HCT116 (cell line): ENCODE measurements around the gene ASCC2. TPM values are rescaled to one million over a fixed set of nuclear protein-coding genes. Genes with fewer than 3 reads are reported as not detected.

Experiments used
- ATAC-seq: fragments of 200-7000 bp; cut with Tn5 transposase; 2 replicates; pipeline ENCODE4 v1.9.1; 2020; ENCODE audit warnings: mild to moderate bottlenecking, moderate library complexity
- BruUV-seq: library from RNA; stranded (reverse); fragments of 400-500 nt; replicated peaks from 2 replicates; lab custom pipeline; 2021; lab: Mats Ljungman, UMichigan
- CTCF ChIA-PET: fragments of 300-600 bp; sonication (Branson Sonifier 250); formaldehyde crosslinking; loops from one replicate; lab custom pipeline; 2021; ENCODE audit warnings: antibody characterized with exemption; lab: Charles Lee
- POLR2A ChIA-PET: fragments of 300-600, 350-600 bp; sonication (Branson Sonifier 250); formaldehyde crosslinking; loops from one replicate; lab custom pipeline; 2021; ENCODE audit warnings: antibody characterized with exemption; lab: Charles Lee
- RAD21 ChIA-PET, 2 experiments: fragments of 300-600 bp; sonication (Branson Sonifier 250); formaldehyde crosslinking; loops; one replicate each; lab custom pipeline; 2023; ENCODE audit warnings: low total read pairs in 2 of 2; ENCODE audit not compliant: uncharacterized antibody in 2 of 2, unreplicated experiment in 2 of 2, low non-redundant PET in 1 of 2; lab: Charles Lee
- DNase-seq: peaks from one replicate; pipeline ENCODE4 v3.0.0-alpha.2; 2010; ENCODE audit warnings: low read depth, low spot score
- H2AFZ ChIP-seq: fragments of 200-600 bp; shearing (Covaris generic), sonication (generic); 2 replicates; pipeline ENCODE4 v1.6.1; 2017; ENCODE audit warnings: low read depth, mixed run types, mixed read lengths, antibody characterized with exemption, low read length; ENCODE audit not compliant: poor library complexity, severe bottlenecking
- H3K27ac ChIP-seq: 2 replicates; pipeline ENCODE4 v1.5.1; 2012; ENCODE audit warnings: low read depth, low read length
- H3K27me3 ChIP-seq: fragments of 200-600 bp; sonication (generic); 2 replicates; pipeline ENCODE4 v1.6.1; 2016; ENCODE audit warnings: mixed run types, low read length, mixed read lengths; ENCODE audit not compliant: insufficient read depth
- H3K36me3 ChIP-seq, 2 experiments: fragments of 200-500 bp in 1 of 2; fragments of 200-600 bp in 1 of 2; sonication (Bioruptor generic) in 1 of 2; sonication (generic) in 1 of 2; 2 replicates each; pipeline versions ENCODE4 v1.5.1 to v1.6.1; 2014 to 2016; ENCODE audit warnings: low read length in 2 of 2, inconsistent platforms in 1 of 2, mixed read lengths in 1 of 2, mixed run types in 1 of 2; ENCODE audit not compliant: insufficient read depth in 2 of 2, control insufficient read depth in 1 of 2
- H3K4me1 ChIP-seq, 2 experiments: fragments of 200-600 bp in 1 of 2; sonication (generic) in 1 of 2; 2 replicates each; pipeline versions ENCODE4 v1.5.1 to v1.6.1; 2012 to 2017; ENCODE audit warnings: low read length in 2 of 2, inconsistent platforms in 1 of 2, mild to moderate bottlenecking in 1 of 2, mixed read lengths in 1 of 2, mixed run types in 1 of 2, moderate library complexity in 1 of 2; ENCODE audit not compliant: insufficient read depth in 2 of 2, control insufficient read depth in 1 of 2
- H3K4me2 ChIP-seq: fragments of 200-600 bp; sonication (generic); 2 replicates; pipeline ENCODE4 v1.6.1; 2017; ENCODE audit warnings: mixed run types, low read length, mixed read lengths
- H3K4me3 ChIP-seq, 2 experiments: fragments of 200-600 bp in 1 of 2; sonication (generic) in 1 of 2; replicated peaks in 1 of 2; 2 replicates each; pipeline ENCODE4 v1.5.1; 2011 to 2016; ENCODE audit warnings: low read length in 2 of 2, control low read depth in 1 of 2, low read depth in 1 of 2, mild to moderate bottlenecking in 1 of 2, mixed read lengths in 1 of 2, mixed run types in 1 of 2
- H3K79me2 ChIP-seq: fragments of 200-600 bp; sonication (generic); 2 replicates; pipeline ENCODE4 v1.6.1; 2017; ENCODE audit warnings: mild to moderate bottlenecking, mixed run types, low read length, moderate library complexity, mixed read lengths; ENCODE audit not compliant: insufficient read depth
- H3K9ac ChIP-seq: fragments of 200-600 bp; sonication (generic); 2 replicates; pipeline ENCODE4 v1.6.1; 2016; ENCODE audit warnings: low read length, mixed read lengths
- H3K9me2 ChIP-seq: fragments of 200-600 bp; sonication (generic), shearing (Covaris generic); 2 replicates; pipeline ENCODE4 v1.6.1; 2017; ENCODE audit warnings: mixed run types, mild to moderate bottlenecking, moderate library complexity; ENCODE audit not compliant: insufficient read depth
- H3K9me3 ChIP-seq, 2 experiments: fragments of 200-500 bp in 1 of 2; fragments of 200-600 bp in 1 of 2; sonication (Bioruptor generic) in 1 of 2; sonication (generic) in 1 of 2; 2 replicates each; pipeline ENCODE4 v1.6.1; 2014 to 2017; ENCODE audit warnings: low read length in 2 of 2, mixed read lengths in 2 of 2, inconsistent platforms in 1 of 2, low read depth in 1 of 2, mild to moderate bottlenecking in 1 of 2, mixed run types in 1 of 2, moderate library complexity in 1 of 2; ENCODE audit not compliant: control insufficient read depth in 1 of 2, insufficient read depth in 1 of 2
- H4K20me1 ChIP-seq: fragments of 200-600 bp; sonication (generic), shearing (Covaris generic); 2 replicates; pipeline ENCODE4 v1.6.1; 2017; ENCODE audit warnings: mixed run types, mild to moderate bottlenecking, moderate library complexity; ENCODE audit not compliant: insufficient read depth
- EGR1 ChIP-seq: IDR thresholded peaks from 2 replicates; pipeline ENCODE4 v1.6.1; 2012; ENCODE audit warnings: low read depth
- ELF1 ChIP-seq: IDR thresholded peaks from 2 replicates; pipeline ENCODE4 v1.6.1; 2012; ENCODE audit warnings: low read depth, borderline replicate concordance
- EZH2 ChIP-seq: fragments of 200-600 bp; sonication (generic); IDR thresholded peaks from 2 replicates; pipeline ENCODE4 v1.6.1; 2017; ENCODE audit warnings: antibody characterized with exemption, mixed run types
- FOSL1 ChIP-seq: IDR thresholded peaks from 2 replicates; pipeline ENCODE4 v1.6.1; 2012; ENCODE audit warnings: low read depth
- POLR2AphosphoS5 ChIP-seq: IDR thresholded peaks from 2 replicates; pipeline ENCODE4 v1.6.1; 2011; ENCODE audit warnings: mild to moderate bottlenecking, low read depth, low read length, moderate library complexity
- RAD21 ChIP-seq: IDR thresholded peaks from 2 replicates; pipeline ENCODE4 v1.6.1; 2012; ENCODE audit warnings: low read depth, mild to moderate bottlenecking
- SRF ChIP-seq: IDR thresholded peaks from 2 replicates; pipeline ENCODE4 v1.6.1; 2012; ENCODE audit warnings: low read depth
- ZFX ChIP-seq: fragments of 450-650 bp; IDR thresholded peaks from 2 replicates; pipeline ENCODE4 v1.6.1; 2017
- intact Hi-C: fragments of 100-400 bp; cut with micrococcal nuclease; formaldehyde crosslinking; loops from 2 replicates; pipeline ENCODE4 v1.10.0; 2022
- total RNA-seq: library from RNA; stranded (reverse); gene quantifications from one replicate; pipeline ENCODE4 v1.2.1, GENCODE V29; 2021; ENCODE audit not compliant: unreplicated experiment
- TF ChIP-seq, protein P1 (sequence below): IDR thresholded peaks from 2 replicates; pipeline ENCODE4 v1.6.1; 2012; ENCODE audit warnings: low read depth
- TF ChIP-seq, protein P2 (sequence below): IDR thresholded peaks from 2 replicates; pipeline ENCODE4 v1.6.1; 2012
- TF ChIP-seq, protein P3 (sequence below), 3 experiments: fragments of 200-600 bp in 1 of 3; sonication (generic) in 1 of 3; IDR thresholded peaks in 2 of 3; conservative IDR thresholded peaks in 1 of 3; 2 replicates each; pipeline ENCODE4 v1.5.1; 2012 to 2017; ENCODE audit warnings: low read depth in 2 of 3, low read length in 2 of 3, antibody characterized with exemption in 1 of 3, borderline replicate concordance in 1 of 3, control low read depth in 1 of 3, mild to moderate bottlenecking in 1 of 3, mixed read lengths in 1 of 3, mixed run types in 1 of 3, moderate library complexity in 1 of 3; ENCODE audit not compliant: insufficient read depth in 1 of 3

ASCC2 gene
- total RNA-seq, 1 experiment from 2014 or later = 68.6 TPM

DNA sequence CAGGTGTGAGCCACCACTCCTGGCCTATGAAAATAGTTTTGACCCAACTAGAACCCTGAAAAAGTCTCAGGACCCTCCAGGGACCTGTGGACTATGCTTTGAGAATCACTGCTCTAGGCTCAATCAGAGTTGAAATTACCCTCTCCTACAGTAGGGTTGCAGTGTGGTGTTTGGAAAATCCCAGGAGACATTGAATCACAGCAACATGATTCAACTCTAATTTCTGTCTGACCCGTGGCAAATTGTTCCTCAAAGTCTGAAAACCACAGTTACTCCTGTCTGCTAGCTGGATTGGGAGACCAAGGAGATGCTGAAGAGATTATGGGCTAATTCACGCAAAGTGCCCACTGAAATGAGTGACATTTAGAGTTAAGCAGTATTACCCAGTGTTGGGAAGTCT is 39.5 kb upstream of the ASCC2 start:
- Histone ChIP-seq H3K9me2 (no peaks in the 10 kb centered on the region), H4K20me1 (no peaks in the 10 kb centered on the region), H3K9me3 (no peaks in the 10 kb centered on the region), H3K79me2 (no peaks in the 10 kb centered on the region), H3K4me1 (peaks cover 3 to 4% of the 10 kb centered on the region in 2 experiments; a peak in 2 of 4 replicates), H3K27ac (no peak overlapping the region), H3K4me2 (no peak overlapping the region), H2AFZ (no peak overlapping the region), H3K9ac (no peak overlapping the region), H3K4me3 (no peak overlapping the region), H3K27me3 (no peaks in the 10 kb centered on the region), H3K36me3 (no peaks in the 10 kb centered on the region)
- intact Hi-C loops = no loop called here
- POLR2A ChIA-PET = no interaction called here
- CTCF ChIA-PET = no interaction called here
- RAD21 ChIA-PET = interaction anchor here in 1 of 2 experiments (0.7 kb wide), 1 partner anchor 9 kb away, joined by 4 read pairs; no protein-coding TSS in a partner anchor
- BruUV-seq = no TSS peak
- ATAC-seq (no peak), DNase-seq (no peak)
- no peak for TF ChIP-seq RAD21
- no peak for TF ChIP-seq FOSL1
- TF ChIP-seq, protein P1, sequence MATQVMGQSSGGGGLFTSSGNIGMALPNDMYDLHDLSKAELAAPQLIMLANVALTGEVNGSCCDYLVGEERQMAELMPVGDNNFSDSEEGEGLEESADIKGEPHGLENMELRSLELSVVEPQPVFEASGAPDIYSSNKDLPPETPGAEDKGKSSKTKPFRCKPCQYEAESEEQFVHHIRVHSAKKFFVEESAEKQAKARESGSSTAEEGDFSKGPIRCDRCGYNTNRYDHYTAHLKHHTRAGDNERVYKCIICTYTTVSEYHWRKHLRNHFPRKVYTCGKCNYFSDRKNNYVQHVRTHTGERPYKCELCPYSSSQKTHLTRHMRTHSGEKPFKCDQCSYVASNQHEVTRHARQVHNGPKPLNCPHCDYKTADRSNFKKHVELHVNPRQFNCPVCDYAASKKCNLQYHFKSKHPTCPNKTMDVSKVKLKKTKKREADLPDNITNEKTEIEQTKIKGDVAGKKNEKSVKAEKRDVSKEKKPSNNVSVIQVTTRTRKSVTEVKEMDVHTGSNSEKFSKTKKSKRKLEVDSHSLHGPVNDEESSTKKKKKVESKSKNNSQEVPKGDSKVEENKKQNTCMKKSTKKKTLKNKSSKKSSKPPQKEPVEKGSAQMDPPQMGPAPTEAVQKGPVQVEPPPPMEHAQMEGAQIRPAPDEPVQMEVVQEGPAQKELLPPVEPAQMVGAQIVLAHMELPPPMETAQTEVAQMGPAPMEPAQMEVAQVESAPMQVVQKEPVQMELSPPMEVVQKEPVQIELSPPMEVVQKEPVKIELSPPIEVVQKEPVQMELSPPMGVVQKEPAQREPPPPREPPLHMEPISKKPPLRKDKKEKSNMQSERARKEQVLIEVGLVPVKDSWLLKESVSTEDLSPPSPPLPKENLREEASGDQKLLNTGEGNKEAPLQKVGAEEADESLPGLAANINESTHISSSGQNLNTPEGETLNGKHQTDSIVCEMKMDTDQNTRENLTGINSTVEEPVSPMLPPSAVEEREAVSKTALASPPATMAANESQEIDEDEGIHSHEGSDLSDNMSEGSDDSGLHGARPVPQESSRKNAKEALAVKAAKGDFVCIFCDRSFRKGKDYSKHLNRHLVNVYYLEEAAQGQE = no peak
- no peak for TF ChIP-seq POLR2AphosphoS5
- TF ChIP-seq EZH2 = no peak
- TF ChIP-seq, protein P2, sequence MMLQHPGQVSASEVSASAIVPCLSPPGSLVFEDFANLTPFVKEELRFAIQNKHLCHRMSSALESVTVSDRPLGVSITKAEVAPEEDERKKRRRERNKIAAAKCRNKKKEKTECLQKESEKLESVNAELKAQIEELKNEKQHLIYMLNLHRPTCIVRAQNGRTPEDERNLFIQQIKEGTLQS = no peak
- no peak for TF ChIP-seq ZFX
- TF ChIP-seq EGR1 = no peak
- TF ChIP-seq, protein P3, sequence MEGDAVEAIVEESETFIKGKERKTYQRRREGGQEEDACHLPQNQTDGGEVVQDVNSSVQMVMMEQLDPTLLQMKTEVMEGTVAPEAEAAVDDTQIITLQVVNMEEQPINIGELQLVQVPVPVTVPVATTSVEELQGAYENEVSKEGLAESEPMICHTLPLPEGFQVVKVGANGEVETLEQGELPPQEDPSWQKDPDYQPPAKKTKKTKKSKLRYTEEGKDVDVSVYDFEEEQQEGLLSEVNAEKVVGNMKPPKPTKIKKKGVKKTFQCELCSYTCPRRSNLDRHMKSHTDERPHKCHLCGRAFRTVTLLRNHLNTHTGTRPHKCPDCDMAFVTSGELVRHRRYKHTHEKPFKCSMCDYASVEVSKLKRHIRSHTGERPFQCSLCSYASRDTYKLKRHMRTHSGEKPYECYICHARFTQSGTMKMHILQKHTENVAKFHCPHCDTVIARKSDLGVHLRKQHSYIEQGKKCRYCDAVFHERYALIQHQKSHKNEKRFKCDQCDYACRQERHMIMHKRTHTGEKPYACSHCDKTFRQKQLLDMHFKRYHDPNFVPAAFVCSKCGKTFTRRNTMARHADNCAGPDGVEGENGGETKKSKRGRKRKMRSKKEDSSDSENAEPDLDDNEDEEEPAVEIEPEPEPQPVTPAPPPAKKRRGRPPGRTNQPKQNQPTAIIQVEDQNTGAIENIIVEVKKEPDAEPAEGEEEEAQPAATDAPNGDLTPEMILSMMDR (IDR thresholded peaks at IDR 0.05 in 2 of 3, conservative IDR thresholded peaks at IDR 0.05 in 1 of 3; ENCODE audit: borderline replicate concordance in 1 of 3, insufficient read depth in 1 of 3, low read depth in 2 of 3, low read length in 2 of 3) = no peak
- TF ChIP-seq ELF1 = no peak
- TF ChIP-seq SRF = no peak
